Activated CD4-positive, alpha-beta T cell treated with anti-CD3 and anti-CD28 coated beads for 1 hour (primary cell): Measurements from ENCODE around the gene MBOAT1.
A peak's percentile ranks its signal among the peaks of the same experiment; 100 is the strongest.

Source experiments
- DNase-seq: peaks from one replicate; pipeline ENCODE4 v3.0.0-alpha.2; 2020

MBOAT1 gene

GRCh38 chr6:20128018-20128417 is 84.3 kb downstream of the MBOAT1 start:
- no peak for DNase-seq

GRCh38 chr6:20126789-20127653 is 85.2 kb downstream of the MBOAT1 start:
- DNase-seq: peak; percentile 37

- DNase-seq: no peak
These were observed 86.0 kb downstream of the MBOAT1 start for GRCh38 chr6:20126102-20126752.

GRCh38 chr6:20124545-20124944 is 87.7 kb downstream of the MBOAT1 start:
- DNase-seq: no peak

- DNase-seq: no peak
These were observed 92.8 kb downstream of the MBOAT1 start for GRCh38 chr6:20119485-20119884.

- no peak for DNase-seq
These were observed 93.4 kb downstream of the MBOAT1 start for GRCh38 chr6:20118892-20119291.

- no peak for DNase-seq
These were observed 94.8 kb downstream of the MBOAT1 start for GRCh38 chr6:20117474-20117873.

- DNase-seq: no peak
These were observed 95.5 kb downstream of the MBOAT1 start for GRCh38 chr6:20116792-20117191.

GRCh38 chr6:20115246-20115980 is 96.9 kb downstream of the MBOAT1 start:
- DNase-seq: no peak

- no peak for DNase-seq
These were observed 98.5 kb downstream of the MBOAT1 start for GRCh38 chr6:20113649-20114224.

GRCh38 chr6:20112841-20113240 is 99.4 kb downstream of the MBOAT1 start:
- DNase-seq: no peak

- DNase-seq: no peak
These were observed 100.0 kb downstream of the MBOAT1 start for GRCh38 chr6:20112241-20112640.

- DNase-seq: no peak
These were observed 101.8 kb downstream of the MBOAT1 start for GRCh38 chr6:20110478-20110877.

GRCh38 chr6:20109526-20109925 is 102.7 kb downstream of the MBOAT1 start:
- no peak for DNase-seq

GRCh38 chr6:20105838-20106237 is 106.4 kb downstream of the MBOAT1 start:
- DNase-seq: no peak

GRCh38 chr6:20104696-20105095 is 107.6 kb downstream of the MBOAT1 start:
- DNase-seq: no peak

GRCh38 chr6:20102397-20103073 is 109.7 kb downstream of the MBOAT1 start:
- DNase-seq: no peak

GRCh38 chr6:20099156-20099555 is 113.1 kb downstream of the MBOAT1 start:
- DNase-seq: no peak

GRCh38 chr6:20098267-20098876 is 113.9 kb downstream of the MBOAT1 start:
- DNase-seq: no peak

- no peak for DNase-seq
These were observed 115.7 kb downstream of the MBOAT1 start for GRCh38 chr6:20096536-20096935.

- no peak for DNase-seq
These were observed 116.8 kb downstream of the MBOAT1 start for GRCh38 chr6:20095436-20095835.

- DNase-seq: no peak
These were observed 120.2 kb downstream of the MBOAT1 start for GRCh38 chr6:20092071-20092566.
